Vagina (tissue), 2 donors: ENCODE results near the gene BCKDK. TPM values are rescaled to one million over a fixed set of nuclear protein-coding genes. Genes with fewer than 3 reads are reported as not detected.

Experiments used
- DNase-seq, 2 donors: peaks; one replicate each; pipeline ENCODE4 v3.0.0-alpha.2; 2017; ENCODE audit errors: extremely low spot score in 2 of 2
- H3K27ac ChIP-seq: fragments of 200-600 bp; sonication (generic); one replicate; pipeline ENCODE4 v1.5.1; 2019
- H3K27me3 ChIP-seq: fragments of 200-600 bp; sonication (generic); one replicate; pipeline ENCODE4 v1.5.1; 2019
- H3K36me3 ChIP-seq, 2 donors: fragments of 200-600 bp; sonication (generic); one replicate each; pipeline ENCODE4 v1.5.1; 2017 to 2019
- H3K4me1 ChIP-seq: fragments of 200-600 bp; sonication (generic); one replicate; pipeline ENCODE4 v1.5.1; 2019
- H3K4me3 ChIP-seq, 2 donors: fragments of 200-600 bp; sonication (generic); 1 replicate in 1 of 2; 2 replicates in 1 of 2; pipeline ENCODE4 v1.5.1; 2016 to 2019
- H3K9me3 ChIP-seq: fragments of 200-600 bp; sonication (generic); one replicate; pipeline ENCODE4 v1.5.1; 2019
- POLR2A ChIP-seq, 2 donors: fragments of 450-650 bp; IDR thresholded peaks; one replicate each; pipeline ENCODE4 v1.6.1; 2017; ENCODE audit warnings: antibody characterized with exemption in 2 of 2, mild to moderate bottlenecking in 2 of 2, moderate library complexity in 2 of 2
- POLR2AphosphoS5 ChIP-seq, 2 donors: sonication (generic); formaldehyde crosslinking; IDR thresholded peaks; one replicate each; pipeline ENCODE4 v1.9.0; 2017; ENCODE audit warnings: antibody characterized with exemption in 2 of 2, mild to moderate bottlenecking in 2 of 2, low read depth in 1 of 2; ENCODE audit not compliant: insufficient read depth in 1 of 2
- intact Hi-C: fragments of 100-400 bp; cut with DNase I; formaldehyde crosslinking; loops from one replicate; pipeline ENCODE4 v1.15.1; 2023
- total RNA-seq: library from RNA; depleted of rRNA; stranded (reverse); fragments of >200 nt; gene quantifications from one replicate; pipeline ENCODE4 v1.2.3, GENCODE V29; 2016
- TF ChIP-seq, protein P1 (sequence below), 3 experiments: fragments of 450-650 bp in 2 of 3; fragments of 200-600 bp in 1 of 3; sonication (generic) in 1 of 3; IDR thresholded peaks; one replicate each; pipeline ENCODE4 v1.5.1; 2017 to 2019; ENCODE audit warnings: antibody characterized with exemption in 3 of 3, mild to moderate bottlenecking in 2 of 3, moderate library complexity in 2 of 3

BCKDK gene
- total RNA-seq, 1 donor from 2014 or later = 48.9 TPM

DNA sequence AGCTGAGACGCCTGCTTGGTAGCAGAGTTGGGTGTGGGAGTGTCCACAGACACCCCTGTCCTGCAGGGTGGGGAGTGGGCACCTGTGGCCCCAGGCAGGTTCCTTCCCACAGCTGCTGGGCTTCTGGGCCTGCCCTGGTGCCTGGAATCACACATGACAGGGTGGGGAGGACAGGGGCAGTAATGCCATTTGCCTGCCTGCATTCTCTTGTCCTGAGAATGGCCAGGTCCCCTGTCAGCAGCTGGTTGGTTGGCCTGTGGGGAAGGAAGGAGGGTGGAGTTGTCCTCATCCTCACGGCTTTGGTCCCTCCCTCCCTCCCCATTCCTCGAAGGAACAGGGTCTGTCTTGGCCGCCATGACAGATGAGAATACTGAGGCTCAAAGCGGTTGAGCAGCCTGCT lies 24.6 kb upstream of the BCKDK start:
- no peak overlapping the region for H3K4me3 ChIP-seq
- no peak for DNase-seq
- H3K27ac ChIP-seq = no peak overlapping the region
- TF ChIP-seq POLR2AphosphoS5 (IDR thresholded peaks at IDR 0.05; ENCODE audit: insufficient read depth in 1 of 2, low read depth in 1 of 2) = no peak
- TF ChIP-seq, protein P1, sequence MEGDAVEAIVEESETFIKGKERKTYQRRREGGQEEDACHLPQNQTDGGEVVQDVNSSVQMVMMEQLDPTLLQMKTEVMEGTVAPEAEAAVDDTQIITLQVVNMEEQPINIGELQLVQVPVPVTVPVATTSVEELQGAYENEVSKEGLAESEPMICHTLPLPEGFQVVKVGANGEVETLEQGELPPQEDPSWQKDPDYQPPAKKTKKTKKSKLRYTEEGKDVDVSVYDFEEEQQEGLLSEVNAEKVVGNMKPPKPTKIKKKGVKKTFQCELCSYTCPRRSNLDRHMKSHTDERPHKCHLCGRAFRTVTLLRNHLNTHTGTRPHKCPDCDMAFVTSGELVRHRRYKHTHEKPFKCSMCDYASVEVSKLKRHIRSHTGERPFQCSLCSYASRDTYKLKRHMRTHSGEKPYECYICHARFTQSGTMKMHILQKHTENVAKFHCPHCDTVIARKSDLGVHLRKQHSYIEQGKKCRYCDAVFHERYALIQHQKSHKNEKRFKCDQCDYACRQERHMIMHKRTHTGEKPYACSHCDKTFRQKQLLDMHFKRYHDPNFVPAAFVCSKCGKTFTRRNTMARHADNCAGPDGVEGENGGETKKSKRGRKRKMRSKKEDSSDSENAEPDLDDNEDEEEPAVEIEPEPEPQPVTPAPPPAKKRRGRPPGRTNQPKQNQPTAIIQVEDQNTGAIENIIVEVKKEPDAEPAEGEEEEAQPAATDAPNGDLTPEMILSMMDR (IDR thresholded peaks at IDR 0.05) = no peak
- TF ChIP-seq POLR2A (IDR thresholded peaks at IDR 0.05) = no peak
- no peaks in the 10 kb centered on the region for H3K27me3 ChIP-seq
- peaks cover 13% of the 10 kb centered on the region for H3K4me1 ChIP-seq
- intact Hi-C loops = loop anchor here (5.0 to 10.0 kb wide), 2 partner anchors 51 to 61 kb away; partner anchors contain the start of gene STX4
- H3K9me3 ChIP-seq = no peaks in the 10 kb centered on the region
- peaks cover 0 to 63% of the 10 kb centered on the region in 2 donors for H3K36me3 ChIP-seq

DNA sequence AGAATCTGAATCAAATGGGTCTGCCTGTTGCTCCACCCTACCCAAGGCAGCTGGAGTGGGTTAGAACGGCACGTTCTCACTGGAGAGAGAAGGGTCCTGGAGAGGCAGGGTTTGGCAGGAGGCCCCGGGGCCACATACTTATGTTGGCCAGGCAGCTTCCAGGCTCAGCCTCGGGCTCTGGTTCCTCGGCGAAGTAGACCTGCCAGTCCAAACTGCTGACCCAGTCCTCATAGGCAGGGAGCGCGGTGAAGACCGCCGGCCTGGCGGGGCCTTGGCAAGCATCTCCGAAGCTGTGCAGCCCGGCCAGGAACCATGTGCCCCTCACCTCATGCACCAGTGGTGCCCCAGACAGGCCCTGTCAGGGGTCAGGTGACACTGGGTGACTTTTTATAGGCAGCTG lies 24.2 kb upstream of the BCKDK start:
- no peak for DNase-seq
- peaks cover 0 to 59% of the 10 kb centered on the region in 2 donors for H3K36me3 ChIP-seq
- intact Hi-C loops = loop anchor here (5.0 to 10.0 kb wide), 2 partner anchors 52 to 61 kb away; partner anchors contain the start of gene STX4

DNA sequence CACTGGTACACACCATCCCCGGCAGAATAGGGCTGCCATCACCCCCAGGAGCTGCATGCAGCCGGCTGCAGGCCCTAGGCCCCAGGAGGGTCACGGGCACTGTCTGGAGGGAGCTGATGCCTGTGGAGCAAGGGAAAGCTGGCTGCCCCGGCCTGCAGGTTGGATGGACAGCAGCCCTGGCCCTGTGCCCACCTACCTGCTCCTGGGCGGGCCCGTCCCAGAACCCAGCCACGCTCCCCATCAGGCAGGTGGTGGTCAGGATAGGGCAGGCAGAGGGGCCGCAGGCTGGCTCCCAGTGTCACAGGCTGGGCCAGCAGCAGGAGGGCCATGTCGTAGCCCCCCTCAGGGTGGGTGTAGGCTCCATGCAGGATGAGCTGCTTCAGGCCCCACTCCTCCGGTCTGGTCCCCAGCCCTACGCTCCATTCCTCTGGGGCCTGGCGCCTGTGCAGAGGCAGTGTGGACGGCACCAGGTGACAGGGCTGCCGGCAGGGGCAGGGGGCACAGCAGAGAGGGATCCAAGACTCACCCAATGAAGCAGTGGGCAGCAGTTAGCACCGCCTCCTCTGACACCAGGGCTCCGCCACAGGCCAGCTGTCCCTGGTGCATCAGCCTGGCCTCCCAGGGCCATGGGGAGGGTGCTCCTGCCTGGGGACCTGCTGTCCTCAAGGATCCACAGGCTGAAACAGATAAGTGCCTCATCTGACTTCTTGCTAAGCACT lies 23.4 kb upstream of the BCKDK start:
- H3K27ac ChIP-seq = no peak overlapping the region
- H3K4me3 ChIP-seq = no peak overlapping the region
- H3K27me3 ChIP-seq = no peaks in the 10 kb centered on the region
- H3K36me3 ChIP-seq = peaks cover 0 to 51% of the 10 kb centered on the region in 2 donors
- TF ChIP-seq POLR2A (IDR thresholded peaks at IDR 0.05) (no peak), POLR2AphosphoS5 (IDR thresholded peaks at IDR 0.05; ENCODE audit: insufficient read depth in 1 of 2, low read depth in 1 of 2) (no peak)
- TF ChIP-seq, protein P1 (IDR thresholded peaks at IDR 0.05) = no peak
- H3K9me3 ChIP-seq = no peaks in the 10 kb centered on the region
- DNase-seq = no peak
- H3K4me1 ChIP-seq = peaks cover 13% of the 10 kb centered on the region
- intact Hi-C loops = loop anchor here (5.0 to 10.0 kb wide), 2 partner anchors 52 to 60 kb away; partner anchors contain the start of gene STX4

More for the DNA sequence above, 24.2 kb upstream of the BCKDK start:
- Histone ChIP-seq H3K27me3 (no peaks in the 10 kb centered on the region), H3K9me3 (no peaks in the 10 kb centered on the region), H3K4me1 (peaks cover 13% of the 10 kb centered on the region), H3K27ac (no peak overlapping the region), H3K4me3 (no peak overlapping the region)
- TF ChIP-seq, protein P1 (IDR thresholded peaks at IDR 0.05) = no peak
- TF ChIP-seq POLR2A (IDR thresholded peaks at IDR 0.05) (no peak), POLR2AphosphoS5 (IDR thresholded peaks at IDR 0.05; ENCODE audit: insufficient read depth in 1 of 2, low read depth in 1 of 2) (no peak)

DNA sequence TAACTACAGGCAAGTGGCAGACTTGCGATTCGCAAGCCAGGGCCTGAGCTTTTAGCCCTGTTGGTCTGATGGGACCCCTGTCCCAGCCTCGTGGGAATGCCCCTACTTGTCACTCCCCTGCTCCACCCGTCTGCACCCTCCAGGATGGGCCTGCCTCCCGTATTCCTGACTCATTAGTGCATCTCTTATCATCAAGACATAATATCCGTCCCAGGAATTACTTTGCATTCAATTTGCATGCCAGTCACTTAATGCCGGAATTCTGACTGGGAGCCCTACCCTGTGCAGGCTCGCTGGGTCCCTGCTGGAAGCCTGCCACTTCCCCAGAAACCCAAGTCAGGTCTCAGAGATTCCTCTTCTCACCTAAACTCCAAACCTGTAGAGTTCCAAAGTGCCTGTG lies 22.8 kb upstream of the BCKDK start:
- Histone ChIP-seq H3K36me3 (peaks cover 0 to 44% of the 10 kb centered on the region in 2 donors), H3K27ac (no peak overlapping the region), H3K27me3 (no peaks in the 10 kb centered on the region), H3K9me3 (no peaks in the 10 kb centered on the region), H3K4me1 (peaks cover 13% of the 10 kb centered on the region), H3K4me3 (no peak overlapping the region)
- TF ChIP-seq POLR2A (IDR thresholded peaks at IDR 0.05) = no peak
- TF ChIP-seq, protein P1 (IDR thresholded peaks at IDR 0.05) = no peak
- TF ChIP-seq POLR2AphosphoS5 (IDR thresholded peaks at IDR 0.05; ENCODE audit: insufficient read depth in 1 of 2, low read depth in 1 of 2) = no peak
- intact Hi-C loops = loop anchor here (10.0 kb wide), 1 partner anchor 59 kb away; no protein-coding TSS in a partner anchor
- DNase-seq = no peak
